ENCODE results near the gene PLA2G4B.

PLA2G4B gene, protein sequence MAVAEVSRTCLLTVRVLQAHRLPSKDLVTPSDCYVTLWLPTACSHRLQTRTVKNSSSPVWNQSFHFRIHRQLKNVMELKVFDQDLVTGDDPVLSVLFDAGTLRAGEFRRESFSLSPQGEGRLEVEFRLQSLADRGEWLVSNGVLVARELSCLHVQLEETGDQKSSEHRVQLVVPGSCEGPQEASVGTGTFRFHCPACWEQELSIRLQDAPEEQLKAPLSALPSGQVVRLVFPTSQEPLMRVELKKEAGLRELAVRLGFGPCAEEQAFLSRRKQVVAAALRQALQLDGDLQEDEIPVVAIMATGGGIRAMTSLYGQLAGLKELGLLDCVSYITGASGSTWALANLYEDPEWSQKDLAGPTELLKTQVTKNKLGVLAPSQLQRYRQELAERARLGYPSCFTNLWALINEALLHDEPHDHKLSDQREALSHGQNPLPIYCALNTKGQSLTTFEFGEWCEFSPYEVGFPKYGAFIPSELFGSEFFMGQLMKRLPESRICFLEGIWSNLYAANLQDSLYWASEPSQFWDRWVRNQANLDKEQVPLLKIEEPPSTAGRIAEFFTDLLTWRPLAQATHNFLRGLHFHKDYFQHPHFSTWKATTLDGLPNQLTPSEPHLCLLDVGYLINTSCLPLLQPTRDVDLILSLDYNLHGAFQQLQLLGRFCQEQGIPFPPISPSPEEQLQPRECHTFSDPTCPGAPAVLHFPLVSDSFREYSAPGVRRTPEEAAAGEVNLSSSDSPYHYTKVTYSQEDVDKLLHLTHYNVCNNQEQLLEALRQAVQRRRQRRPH

DNA sequence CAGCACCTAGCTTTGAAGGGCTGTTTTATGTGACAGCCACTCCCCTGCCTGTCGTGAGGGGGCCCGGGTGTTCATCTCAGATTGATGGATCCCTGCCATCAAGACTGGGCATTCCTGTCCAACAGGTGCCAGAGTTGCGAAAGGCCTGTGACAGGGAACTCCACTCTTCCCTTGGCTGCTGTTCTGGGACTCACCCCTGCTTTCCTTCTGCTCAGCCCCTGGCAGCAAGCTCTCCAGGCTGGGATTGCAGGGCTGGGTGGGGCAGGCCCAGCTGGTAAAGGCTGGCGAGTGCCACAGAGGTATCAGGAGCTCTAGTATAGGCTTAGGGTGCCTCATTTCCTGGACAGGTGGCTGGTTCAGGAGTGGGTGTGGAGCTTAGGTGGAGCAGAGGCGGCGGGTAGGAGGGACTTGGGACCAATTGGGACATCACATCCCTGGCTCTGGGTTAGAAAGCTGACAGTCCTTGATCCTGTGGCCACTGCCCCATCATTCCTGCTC is at the start of gene PLA2G4B:
Gene PLA2G4B, plus strand, starts transcription at position 448 of the 498 bp plus-strand sequence. CDS start 67 bp downstream, outside the sequence.
- no peak for DNase-seq (ENCODE audit: low spot score)

DNA sequence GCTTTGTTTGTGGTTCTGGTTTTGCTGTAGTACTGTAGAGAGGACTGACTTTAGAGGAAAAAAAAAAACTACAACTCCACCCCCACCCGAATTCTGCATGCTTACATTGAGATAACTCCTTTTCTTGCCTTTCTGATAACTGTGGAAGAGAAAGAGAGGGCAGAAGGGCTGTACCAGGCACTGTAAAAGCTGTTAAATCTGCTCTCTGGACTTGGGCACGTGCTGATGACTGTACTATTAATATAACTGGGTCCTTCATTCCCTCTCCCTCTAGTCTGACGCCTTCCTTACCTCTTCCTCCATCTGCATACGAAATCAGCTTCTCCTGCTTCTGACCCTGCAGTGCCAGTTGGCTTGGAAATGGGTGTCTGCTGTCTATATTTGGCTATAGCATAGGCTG is 49.4 kb upstream of the PLA2G4B start:
- no peak for DNase-seq (ENCODE audit: low spot score)

DNA sequence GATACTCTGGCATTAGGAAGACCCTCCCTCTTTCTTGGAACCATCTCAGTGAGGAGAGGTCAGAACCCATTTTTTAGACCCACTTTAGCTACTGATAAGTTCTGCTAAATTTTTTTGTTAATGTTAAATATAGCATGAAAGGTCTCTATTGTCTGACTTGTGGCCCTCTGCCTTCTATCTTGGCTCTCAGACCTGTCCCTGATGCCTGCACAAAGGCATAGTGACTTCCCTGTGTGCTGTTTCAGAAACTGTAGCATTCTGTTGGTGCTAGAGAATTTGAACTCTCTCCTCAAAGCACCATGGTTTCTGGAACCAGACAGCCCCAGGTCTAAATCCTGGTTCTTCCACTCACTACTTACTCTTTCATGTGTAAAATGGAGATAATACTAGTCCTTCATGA is 49.0 kb upstream of the PLA2G4B start:
- DNase-seq (ENCODE audit: low spot score), result no peak

DNA sequence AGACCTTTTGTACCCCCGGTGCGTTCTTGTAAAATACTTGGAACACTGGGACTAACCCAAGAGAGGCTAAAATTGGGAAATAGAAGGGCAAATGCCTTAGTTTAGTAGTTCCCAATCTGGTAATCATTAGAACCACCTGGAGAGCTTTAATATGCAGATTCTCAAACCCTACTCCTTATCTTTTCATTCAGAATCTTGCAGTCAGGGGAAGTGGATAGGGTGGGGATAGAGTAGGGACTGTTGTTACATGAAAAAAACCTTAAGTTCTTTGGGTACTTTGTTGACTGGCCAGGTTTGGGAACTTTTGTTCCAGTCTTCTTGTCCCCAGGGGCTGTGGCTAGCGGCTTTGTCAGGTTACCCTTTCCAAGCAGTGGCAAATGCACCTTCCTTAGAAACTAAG is 48.5 kb upstream of the PLA2G4B start:
- DNase-seq (ENCODE audit: low spot score), result no peak

DNA sequence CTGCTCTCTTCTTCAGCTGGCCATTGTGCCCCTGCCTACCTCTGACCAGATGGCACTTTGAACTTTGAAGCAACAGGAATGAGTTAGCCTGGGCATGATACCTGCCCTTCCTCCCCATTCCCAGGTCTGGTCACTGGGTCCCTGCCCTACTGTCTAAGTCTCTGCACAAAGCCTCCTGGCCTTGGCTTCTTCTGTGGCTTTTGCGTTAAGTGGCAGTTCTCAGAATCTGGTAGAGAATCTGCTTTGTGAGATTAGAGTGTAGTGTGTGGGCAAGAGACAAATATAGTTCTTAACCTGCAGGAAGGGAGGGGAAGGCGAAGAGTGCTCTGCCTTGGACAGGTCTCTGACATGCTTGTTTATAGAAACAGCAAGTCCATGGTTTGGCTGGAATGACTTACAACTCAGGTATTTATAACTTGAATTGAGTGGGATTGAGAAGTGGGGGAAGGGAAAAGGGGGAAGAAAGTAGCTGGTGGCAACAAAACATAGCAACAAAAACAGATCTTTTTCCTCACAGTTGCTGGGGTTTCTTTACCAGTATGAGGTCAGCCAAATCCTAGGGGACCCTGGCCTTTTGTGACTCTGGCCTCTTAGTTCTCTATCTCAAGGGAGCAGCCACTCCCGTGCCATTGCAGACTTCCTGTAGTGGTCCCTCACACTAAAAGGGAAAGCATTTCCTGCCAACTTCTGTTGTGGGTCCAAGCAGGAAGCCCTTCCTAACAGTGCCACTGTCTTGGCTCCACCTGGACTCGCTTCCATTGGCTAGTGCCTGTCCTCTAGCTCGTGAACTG is 47.7 kb upstream of the PLA2G4B start:
- no peak for DNase-seq (ENCODE audit: low spot score)

DNA sequence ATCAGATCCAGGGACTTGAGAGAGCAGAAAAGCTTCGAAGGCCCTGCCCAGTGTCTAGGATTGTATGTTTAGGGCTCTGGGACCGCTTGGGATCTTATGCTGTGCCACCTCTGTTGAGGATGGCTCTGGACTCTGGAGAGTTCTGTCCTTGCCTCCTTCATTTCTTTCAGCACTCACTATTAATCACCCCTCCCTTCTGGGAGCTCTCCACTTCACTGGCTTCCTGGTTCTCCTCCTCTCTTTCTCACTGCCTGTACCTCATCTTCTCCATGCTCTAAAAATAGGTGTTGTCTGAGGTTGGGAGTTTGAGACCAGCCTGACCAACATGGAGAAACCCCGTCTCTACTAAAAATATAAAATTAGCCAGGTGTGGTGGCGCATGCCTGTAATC is 47.1 kb upstream of the PLA2G4B start:
- DNase-seq (ENCODE audit: low spot score), result no peak

DNA sequence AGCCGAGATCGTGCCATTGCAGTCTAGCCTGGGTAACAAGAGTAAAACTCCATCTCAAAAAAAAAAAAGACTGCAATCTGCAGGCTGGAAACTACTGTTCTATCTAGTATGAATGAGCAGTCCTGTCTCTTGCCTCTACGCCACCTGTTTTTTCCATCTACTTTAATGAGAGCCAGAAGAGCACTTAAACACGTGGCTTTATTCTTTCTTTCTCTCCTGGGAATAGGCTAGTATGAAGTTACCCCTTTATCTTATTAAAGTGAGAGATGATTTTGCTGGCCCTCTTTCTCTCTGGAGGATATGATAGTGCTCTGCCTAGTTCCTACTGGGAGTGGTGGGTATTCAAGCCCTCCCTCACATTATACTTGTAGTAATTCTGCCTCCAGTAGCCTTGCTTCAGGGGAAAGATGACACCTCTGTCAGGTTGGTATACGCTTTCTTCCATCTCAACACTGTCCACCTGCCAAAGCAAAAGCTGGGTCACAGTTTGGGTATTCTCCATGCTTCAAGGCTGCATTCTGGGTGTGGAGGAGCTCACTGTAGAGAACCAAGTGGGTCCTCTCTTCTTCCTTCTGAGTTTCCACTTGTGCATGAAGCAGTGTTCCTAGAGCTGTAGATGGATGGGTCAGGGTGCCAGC is 46.5 kb upstream of the PLA2G4B start:
- no peak for DNase-seq (ENCODE audit: low spot score)

DNA sequence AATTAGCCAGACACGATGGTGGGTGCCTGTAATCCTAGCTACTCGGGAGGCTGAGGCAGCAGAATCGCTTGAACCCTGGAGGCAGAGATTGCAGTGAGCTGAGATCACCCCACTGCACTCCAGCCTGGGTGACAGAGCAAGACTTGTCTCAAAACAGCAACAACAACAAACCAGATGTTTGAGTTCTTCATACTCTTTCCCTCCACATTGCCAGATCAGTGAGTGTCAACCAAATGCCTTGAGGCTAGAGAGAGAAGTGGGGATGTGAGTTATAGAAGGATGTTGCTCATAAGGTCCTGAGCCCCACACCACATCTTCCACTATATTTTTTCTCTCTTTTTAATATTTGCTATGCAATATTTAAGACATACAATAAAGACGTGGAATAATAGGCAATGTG is 44.6 kb upstream of the PLA2G4B start:
- no peak for DNase-seq (ENCODE audit: low spot score)

DNA sequence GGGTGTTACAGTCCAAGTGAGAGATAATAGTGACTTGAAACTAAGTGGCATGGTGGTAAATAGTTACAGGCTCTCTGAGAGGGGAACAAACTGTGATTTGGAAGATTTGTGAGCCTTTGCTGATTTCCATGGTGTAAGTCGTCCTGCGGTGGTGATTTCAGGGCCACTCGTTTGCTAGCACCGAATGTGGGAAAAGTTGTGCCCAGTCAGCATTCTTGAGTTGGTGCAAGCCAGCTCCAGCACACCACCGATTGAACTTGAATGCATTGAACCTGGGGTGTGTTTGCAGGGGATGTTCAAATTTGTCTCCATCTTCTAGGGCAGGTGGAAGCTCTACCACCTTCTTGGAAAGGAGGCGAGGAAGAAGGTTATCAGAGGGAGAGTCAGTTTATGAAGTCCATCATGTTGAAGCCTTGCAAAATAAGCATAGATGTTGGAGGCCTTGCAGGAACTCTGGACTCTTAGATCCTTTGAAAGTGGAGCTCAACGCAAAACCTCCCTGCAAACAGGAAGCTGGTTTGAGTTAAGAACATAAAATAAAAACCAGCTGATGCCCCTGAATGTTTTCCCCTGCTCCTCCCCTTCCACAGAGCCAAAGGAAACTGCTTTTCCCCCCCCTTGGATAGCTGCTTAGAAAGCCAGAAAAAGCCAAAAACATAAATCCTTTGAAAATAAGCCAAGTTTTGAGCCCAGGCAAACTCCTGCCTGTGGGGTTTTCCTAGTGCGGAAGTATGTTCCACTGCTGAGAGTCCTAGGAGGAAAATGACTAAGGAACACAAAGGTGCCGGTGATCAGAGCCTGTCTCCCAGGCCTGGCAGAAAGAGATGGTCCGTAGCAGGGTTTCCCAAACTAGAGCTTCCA is 42.4 kb upstream of the PLA2G4B start:
- no peak for DNase-seq (ENCODE audit: low spot score)

DNA sequence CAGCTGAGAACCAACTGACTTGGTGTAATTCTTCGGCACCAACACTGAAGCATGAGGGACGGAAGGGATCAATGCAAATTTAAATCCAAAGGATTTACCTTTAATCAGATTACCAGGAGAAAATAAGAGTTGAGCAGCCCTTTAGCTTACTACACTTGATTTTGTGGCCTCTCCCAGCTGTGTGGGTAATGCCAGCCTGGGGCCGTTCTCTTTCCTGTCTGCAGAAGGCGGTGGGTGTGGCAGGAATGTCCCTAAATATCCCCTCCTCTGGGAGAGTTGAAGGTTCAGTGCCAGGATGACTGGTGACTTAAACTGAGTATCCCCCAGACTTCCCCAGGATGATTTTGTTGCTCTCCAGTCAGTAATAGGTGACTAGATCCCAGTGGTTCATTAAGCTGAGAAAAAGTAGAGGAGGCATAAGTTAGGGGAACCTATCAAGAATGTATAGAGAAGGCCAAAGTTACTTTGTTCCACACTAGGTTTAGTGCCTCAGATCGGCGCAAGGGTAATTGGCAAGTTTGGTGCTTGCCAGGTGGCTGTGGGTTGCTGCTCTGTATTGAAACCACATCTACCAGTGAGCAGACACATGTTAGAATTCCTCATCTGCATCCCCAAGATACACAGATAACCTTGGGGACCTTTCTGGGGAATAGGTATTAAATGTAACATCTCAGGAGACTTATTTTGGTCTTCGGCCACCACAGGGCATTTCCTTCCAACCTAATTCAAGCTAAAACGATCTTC is 41.3 kb upstream of the PLA2G4B start:
- DNase-seq (ENCODE audit: low spot score), result no peak

DNA sequence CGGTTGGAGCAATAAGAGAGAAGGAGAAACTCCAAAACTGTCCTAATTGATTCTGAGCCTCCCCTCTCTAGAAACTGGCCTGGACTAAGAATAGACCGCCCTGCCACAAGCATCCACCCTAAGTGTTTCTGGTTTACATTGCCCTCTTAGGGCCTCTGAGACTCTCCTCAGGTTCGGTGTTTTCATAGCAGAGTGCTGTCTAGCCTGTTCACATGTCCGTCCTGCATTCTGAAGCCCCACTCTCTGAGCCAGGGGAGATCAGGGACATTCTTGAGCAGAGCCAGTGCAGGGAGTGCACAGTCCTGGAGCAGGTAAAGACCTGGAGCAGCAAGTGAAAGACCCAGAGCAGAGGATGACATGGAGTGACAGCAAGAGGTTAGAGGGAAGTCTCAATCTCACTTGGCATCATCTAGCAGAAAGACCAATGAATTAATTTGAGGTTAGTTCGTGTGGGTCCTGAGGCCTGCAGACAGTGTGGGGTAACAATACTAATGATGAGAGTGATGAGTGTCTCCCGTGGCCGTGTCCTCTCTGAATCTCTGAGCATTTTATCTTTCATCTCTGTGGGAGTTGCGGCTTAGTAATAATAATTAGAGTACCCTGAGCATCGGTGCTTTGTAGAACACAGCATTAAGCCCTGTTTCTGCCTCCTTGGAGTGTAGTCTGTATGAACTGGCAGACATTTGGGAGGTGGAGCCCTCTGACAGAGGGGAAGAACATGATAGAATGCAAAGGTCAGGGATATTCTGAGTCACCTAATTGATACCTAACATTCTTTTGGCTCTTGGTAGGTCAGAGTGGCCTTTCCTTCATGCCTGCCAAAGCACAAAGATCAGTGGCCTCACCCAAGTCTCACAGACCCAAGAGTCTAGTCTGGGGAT is 39.8 kb upstream of the PLA2G4B start:
- no peak for DNase-seq (ENCODE audit: low spot score)

DNA sequence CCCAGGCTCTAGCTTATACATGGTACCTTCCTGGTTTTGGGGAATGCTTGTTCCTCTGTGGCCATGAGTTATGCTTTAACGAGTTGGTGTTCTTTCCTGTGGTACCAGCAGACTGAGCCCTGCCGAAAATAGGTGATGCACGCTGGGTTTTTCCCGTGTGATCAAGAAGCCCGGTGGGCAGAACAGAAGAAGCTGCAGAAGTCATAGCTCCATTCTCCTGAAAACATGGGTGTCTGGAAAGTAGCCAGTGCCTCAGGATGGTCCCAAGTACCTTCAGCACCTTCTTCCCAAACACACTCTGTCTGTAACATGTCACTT is 39.2 kb upstream of the PLA2G4B start:
- DNase-seq (ENCODE audit: low spot score), result no peak

DNA sequence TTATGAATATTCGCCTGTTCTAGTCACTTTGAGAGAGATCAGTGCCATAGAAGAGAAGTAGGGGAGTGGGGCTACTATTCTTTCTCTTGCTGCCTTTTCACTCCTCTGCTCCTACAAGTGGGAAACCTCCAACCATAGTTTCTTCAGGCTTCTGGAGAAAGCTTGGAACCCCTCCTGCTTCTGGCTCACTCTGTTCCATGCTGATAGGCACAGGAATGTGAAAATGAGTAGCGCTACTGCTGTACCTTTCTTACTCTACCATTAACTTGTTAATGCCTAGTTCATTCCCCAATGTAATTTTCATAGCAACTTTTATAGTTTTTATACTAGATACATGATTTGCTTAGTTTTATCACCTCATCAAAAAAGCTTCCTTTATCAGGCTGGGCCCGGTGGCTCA is 37.5 kb upstream of the PLA2G4B start:
- no peak for DNase-seq (ENCODE audit: low spot score)

DNA sequence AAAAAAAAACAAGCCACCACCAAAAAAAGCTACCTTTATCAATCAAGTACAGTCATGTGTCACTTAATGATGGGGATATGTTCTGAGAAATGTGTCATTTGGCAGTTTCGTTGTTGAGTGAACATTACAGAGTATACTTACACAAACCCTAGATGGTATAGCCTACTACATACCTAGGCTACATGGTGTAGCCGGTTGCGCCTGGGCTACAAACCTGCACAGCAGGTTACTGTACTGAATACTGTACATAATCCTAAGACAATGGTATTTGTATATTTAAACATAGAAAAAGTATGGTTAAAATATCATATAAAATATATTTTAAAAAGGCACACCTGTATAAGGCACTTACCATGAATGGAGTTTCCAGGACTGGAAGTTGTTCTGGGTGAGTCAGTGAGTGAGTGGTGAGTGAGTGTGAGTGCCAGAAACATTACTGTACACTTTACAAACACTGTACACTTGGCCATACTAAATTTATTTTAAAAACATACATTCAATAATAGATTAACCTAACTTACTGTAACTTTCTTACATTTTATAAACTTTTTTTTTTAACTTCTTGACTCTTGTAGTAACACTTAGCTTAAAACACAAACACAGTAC is 36.7 kb upstream of the PLA2G4B start:
- DNase-seq (ENCODE audit: low spot score), result no peak

DNA sequence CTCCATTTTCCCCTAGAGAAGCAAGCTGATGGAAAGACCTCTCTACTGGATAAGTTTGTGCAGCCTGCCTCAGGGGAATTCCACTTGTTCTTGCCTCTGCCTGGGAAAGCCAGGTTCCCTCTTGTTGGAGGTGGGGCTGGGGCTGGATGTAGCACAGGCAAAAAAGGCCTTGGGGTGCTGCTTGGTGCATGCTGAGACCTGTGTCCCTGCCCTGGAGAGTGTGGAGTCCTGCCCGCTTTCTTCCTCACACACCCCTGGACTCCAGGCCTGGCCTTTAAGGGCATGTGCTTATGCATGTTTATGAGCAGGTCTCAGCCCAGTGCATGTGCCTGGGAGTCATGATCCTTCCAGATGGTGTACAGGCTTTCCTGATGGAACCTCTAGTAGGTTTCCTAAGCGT is 34.3 kb upstream of the PLA2G4B start:
- DNase-seq (ENCODE audit: low spot score), result no peak

DNA sequence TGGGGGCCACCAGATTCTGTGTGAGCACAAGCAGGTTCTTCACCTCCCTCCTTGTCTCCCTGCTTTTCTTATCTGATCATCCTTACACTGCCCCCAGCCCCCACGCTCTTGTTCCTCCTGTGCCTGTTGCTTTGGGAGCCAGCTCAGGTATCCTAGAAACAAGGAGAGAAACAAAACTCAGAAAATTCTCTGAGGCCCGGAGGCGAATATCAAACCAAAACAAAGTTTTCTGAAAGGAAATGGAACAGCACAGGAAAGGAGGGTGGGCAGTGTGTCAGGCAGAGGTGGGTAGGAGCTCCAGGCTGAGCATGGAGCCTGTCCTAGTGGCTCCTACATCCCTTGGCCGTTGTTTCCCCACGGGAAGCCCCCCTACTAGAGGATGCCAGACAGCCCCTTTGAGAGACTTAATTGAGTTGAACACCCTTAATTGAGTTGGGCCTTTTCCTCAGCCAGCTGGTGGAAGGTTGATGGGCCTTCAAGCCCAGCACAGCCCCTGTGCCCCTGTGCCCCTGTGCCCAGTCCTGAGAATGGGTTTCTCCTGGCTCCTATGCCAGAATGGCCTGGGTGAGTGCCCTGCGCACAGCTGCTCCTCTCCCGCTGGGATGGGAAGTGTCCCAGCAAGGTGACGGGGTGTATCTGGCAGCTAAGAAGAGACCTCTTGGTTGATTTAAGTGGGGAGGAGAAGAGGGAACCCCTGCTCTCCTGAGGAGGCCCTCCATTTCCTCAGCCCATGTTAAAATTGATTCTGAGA is 33.6 kb upstream of the PLA2G4B start:
- no peak for DNase-seq (ENCODE audit: low spot score)

DNA sequence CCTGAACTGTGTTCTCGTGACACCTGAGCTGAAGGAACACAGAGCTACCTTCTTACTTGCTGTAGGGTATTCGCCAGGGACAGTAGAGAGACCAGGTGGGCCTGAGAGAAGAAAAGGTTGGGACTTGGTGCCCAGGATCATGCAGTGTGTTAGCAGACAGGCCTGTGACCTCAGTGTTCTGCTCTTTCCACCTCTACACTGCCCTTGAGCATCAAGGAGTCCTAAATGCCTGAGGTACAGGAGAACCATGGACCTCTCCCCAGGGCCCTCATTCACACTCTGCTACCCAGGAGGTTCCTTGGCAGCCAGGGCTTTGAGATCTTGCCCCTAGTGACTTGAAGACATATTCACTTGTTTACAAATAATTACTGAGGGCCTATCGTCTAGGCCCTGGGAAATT is 32.9 kb upstream of the PLA2G4B start:
- DNase-seq (ENCODE audit: low spot score), result no peak

All from germinal center (tissue), 1 donor.